K562 (cell line): ENCODE results near the gene SCN5A. TPM values are rescaled to one million over a fixed set of nuclear protein-coding genes. Genes with fewer than 3 reads are reported as not detected.

ENCODE experiments used
- ATAC-seq: fragments of 200-7000 bp; cut with Tn5 transposase; 3 replicates; pipeline ENCODE4 v1.9.1; 2020; ENCODE audit warnings: moderate library complexity
- BruUV-seq: library from RNA; stranded (reverse); fragments of 400-500 nt; replicated peaks from 2 replicates; lab custom pipeline; 2021; lab: Mats Ljungman, UMichigan
- CTCF ChIA-PET: fragments of 300-600 bp; formaldehyde crosslinking; extraction: SDS; loops from one replicate; lab custom pipeline; 2021; ENCODE audit warnings: low intra/inter-chr PET ratio; lab: Yijun Ruan, JAX
- POLR2A ChIA-PET: fragments of 300-600, 350-650 bp; sonication (Branson Sonifier 250); formaldehyde crosslinking; extraction: SDS; loops from one replicate; lab custom pipeline; 2021; ENCODE audit warnings: antibody characterized with exemption, inconsistent platforms; lab: Yijun Ruan, JAX
- DNase-seq, 4 experiments: peaks; one replicate each; pipeline versions ENCODE4 v3.0.0 to v3.0.0-alpha.2; 2011 to 2018; ENCODE audit warnings: low spot score in 3 of 4, mixed read lengths in 3 of 4; ENCODE audit errors: extremely low read depth in 1 of 4
- FAIRE-seq: peaks from 2 replicates; lab custom pipeline; 2011; peaks lifted over from hg19 to GRCh38; lab: Jason Lieb, UNC
- H2AFZ ChIP-seq: 2 replicates; pipeline ENCODE4 v1.6.0; 2011; ENCODE audit warnings: low read depth, low read length, control low read depth, inconsistent platforms
- H3K27ac ChIP-seq: fragments of 200-600 bp; 3 replicates; pipeline ENCODE4 v1.8.0; 2011; ENCODE audit warnings: low read depth, mild to moderate bottlenecking, control low read depth, inconsistent platforms, low read length, moderate library complexity, mixed read lengths; ENCODE audit errors: extremely low read depth
- H3K27me3 ChIP-seq, 2 experiments: fragments of 300-600 bp in 1 of 2; 2 replicates in 1 of 2; 3 replicates in 1 of 2; pipeline versions ENCODE4 v1.6.0 to v1.8.0; 2011; ENCODE audit warnings: inconsistent platforms in 2 of 2, low read length in 2 of 2, mild to moderate bottlenecking in 1 of 2, mixed read lengths in 1 of 2, moderate library complexity in 1 of 2; ENCODE audit not compliant: control insufficient read depth in 2 of 2, insufficient read depth in 2 of 2
- H3K36me3 ChIP-seq: fragments of 300-600 bp; 3 replicates; pipeline ENCODE4 v1.8.0; 2011; ENCODE audit warnings: mild to moderate bottlenecking, low read length, inconsistent platforms; ENCODE audit not compliant: control insufficient read depth, insufficient read depth
- H3K4me1 ChIP-seq, 2 experiments: fragments of 200-600 bp in 1 of 2; replicated peaks in 1 of 2; 2 replicates in 1 of 2; 3 replicates in 1 of 2; pipeline versions ENCODE4 v1.5.1 to v1.8.0; 2011; ENCODE audit warnings: inconsistent platforms in 2 of 2, low read length in 2 of 2, mild to moderate bottlenecking in 1 of 2, mixed read lengths in 1 of 2, moderate library complexity in 1 of 2; ENCODE audit not compliant: control insufficient read depth in 2 of 2, insufficient read depth in 2 of 2
- H3K4me2 ChIP-seq: 2 replicates; pipeline ENCODE4 v1.6.1; 2011; ENCODE audit warnings: low read length, control low read depth, inconsistent platforms, mixed read lengths; ENCODE audit not compliant: insufficient read depth
- H3K4me3 ChIP-seq: fragments of 200-600 bp; sonication (generic), shearing (Covaris generic); 2 replicates; pipeline ENCODE4 v1.5.1; 2016; ENCODE audit warnings: control low read depth, inconsistent platforms
- H3K79me2 ChIP-seq: fragments of 200-600 bp; 3 replicates; pipeline ENCODE4 v1.8.0; 2011; ENCODE audit warnings: low read length, inconsistent platforms; ENCODE audit not compliant: control insufficient read depth, insufficient read depth
- H3K9ac ChIP-seq, 2 experiments: 2 replicates each; pipeline versions ENCODE4 v1.6.0 to v1.6.1; 2011; ENCODE audit warnings: low read depth in 2 of 2, low read length in 2 of 2, control low read depth in 1 of 2, inconsistent platforms in 1 of 2, mild to moderate bottlenecking in 1 of 2, mixed read lengths in 1 of 2; ENCODE audit not compliant: insufficient read depth in 1 of 2
- H3K9me1 ChIP-seq: one replicate; pipeline ENCODE4 v1.6.0; 2011; ENCODE audit warnings: inconsistent platforms, mild to moderate bottlenecking, low read length, moderate library complexity; ENCODE audit not compliant: control insufficient read depth, insufficient read depth
- H3K9me3 ChIP-seq: replicated peaks from 2 replicates; pipeline ENCODE4 v1.5.1; 2011; ENCODE audit warnings: low read depth, low read length, inconsistent platforms; ENCODE audit not compliant: control insufficient read depth, insufficient read depth
- H4K20me1 ChIP-seq: replicated peaks from 2 replicates; pipeline ENCODE4 v1.6.1; 2011; ENCODE audit warnings: low read length, inconsistent platforms, mixed read lengths; ENCODE audit not compliant: control insufficient read depth, insufficient read depth
- BRD9 ChIP-seq: fragments of 450-650 bp; IDR thresholded peaks from 2 replicates; pipeline ENCODE4 v1.6.1; 2018; ENCODE audit warnings: low read depth; ENCODE audit not compliant: partially characterized antibody
- FOXP1 ChIP-seq: sonication (generic); formaldehyde crosslinking; IDR thresholded peaks from 2 replicates; pipeline ENCODE4 v1.8.0; 2022; ENCODE audit warnings: mild to moderate bottlenecking, missing genetic modification reagents
- GATA2 ChIP-seq: sonication (generic); formaldehyde crosslinking; IDR thresholded peaks from 2 replicates; pipeline ENCODE4 v1.4.0; 2020; ENCODE audit warnings: mild to moderate bottlenecking, missing genetic modification reagents
- MBD2 ChIP-seq: sonication (generic); IDR thresholded peaks from 2 replicates; pipeline ENCODE4 v1.6.1; 2016; ENCODE audit warnings: low read depth, borderline replicate concordance
- NFE2 ChIP-seq: IDR thresholded peaks from 2 replicates; pipeline ENCODE4 v1.6.1; 2014; ENCODE audit warnings: antibody characterized with exemption, low read depth
- ZFX ChIP-seq: sonication (generic); formaldehyde crosslinking; IDR thresholded peaks from 2 replicates; pipeline ENCODE4 v1.8.0; 2022; ENCODE audit warnings: mild to moderate bottlenecking, missing genetic modification reagents, moderate library complexity
- ZNF445 ChIP-seq: fragments of 250-450 bp; sonication (Bioruptor Pico); IDR thresholded peaks from 2 replicates; pipeline ENCODE4 v1.4.0; 2020; ENCODE audit warnings: low read depth, mild to moderate bottlenecking, moderate library complexity
- ZNF584 ChIP-seq: fragments of 200-800 bp; sonication (Bioruptor generic); IDR thresholded peaks from 2 replicates; pipeline ENCODE4 v1.6.1; 2016; ENCODE audit warnings: low read depth, mild to moderate bottlenecking, missing genetic modification characterization, missing compliant biosample characterization
- WGBS: fragments of 100-300 bp; shearing (Covaris generic); methylation state at CpG from one replicate; pipeline ENCODE4 v1.1.6; 2016; ENCODE audit warnings: low coverage, mixed read lengths; ENCODE audit not compliant: insufficient coverage; ENCODE audit errors: missing lambda C conversion rate; 5-methylcytosine and 5-hydroxymethylcytosine counted together
- in situ Hi-C: fragments of 300-500 bp; cut with MboI; formaldehyde crosslinking; loops from 4 replicates; pipeline ENCODE4 v1.15.0; 2018; ENCODE audit warnings: inconsistent platforms, mixed read lengths
- intact Hi-C: fragments of 100-400 bp; cut with micrococcal nuclease; formaldehyde crosslinking; loops from 2 replicates; pipeline ENCODE4 v1.14.2; 2022
- polyA plus RNA-seq, 8 experiments: library from polyadenylated mRNA; depleted of rRNA in 4 of 8; stranded (reverse) in 5 of 8; unstranded in 3 of 8; fragments of >200 nt; fragmentation: Nextera tagmentation in 2 of 8; fragmentation: Illumina TruSeq in 1 of 8; extraction: Ambion mirVana in 2 of 8; extraction: Trizol in 1 of 8; gene quantifications; 2 replicates each; pipeline versions ENCODE4 v1.2.1 to v1.2.3, GENCODE V29; 2011 to 2014; ENCODE audit warnings: inconsistent platforms in 1 of 8, missing spikeins in 1 of 8
- total RNA-seq, 7 experiments: library from RNA; depleted of rRNA in 6 of 7; stranded (reverse); fragments of >200 nt in 6 of 7; fragmentation: Illumina TruSeq in 2 of 7; extraction: Trizol in 2 of 7; gene quantifications; 2 replicates each; pipeline versions ENCODE4 v1.2.1 to v1.2.3, GENCODE V29; 2011 to 2021; ENCODE audit warnings: low replicate concordance in 1 of 7
- TF ChIP-seq, protein P1 (sequence below): fragments of 450-650 bp; formaldehyde crosslinking; IDR thresholded peaks from 2 replicates; pipeline ENCODE4 v1.4.0; 2022; ENCODE audit warnings: mild to moderate bottlenecking, moderate library complexity
- TF ChIP-seq, protein P2 (sequence below): fragments of 250-450 bp; sonication (Bioruptor Pico); IDR thresholded peaks from 2 replicates; pipeline ENCODE4 v1.4.0; 2020
- TF ChIP-seq, protein P3 (sequence below): sonication (generic); formaldehyde crosslinking; IDR thresholded peaks from 2 replicates; pipeline ENCODE4 v1.8.1; 2023; ENCODE audit warnings: mild to moderate bottlenecking, missing genetic modification reagents
- TF ChIP-seq, protein P4 (sequence below): fragments of 450-650 bp; IDR thresholded peaks from 2 replicates; pipeline ENCODE4 v1.7.1; 2018; ENCODE audit warnings: mild to moderate bottlenecking, low read depth; ENCODE audit not compliant: partially characterized antibody

SCN5A gene
- total and polyA plus RNA-seq, 9 of the 15 experiments (the other 6 are each of a cell fraction or from before 2014, with no cell fraction given) = 0.07 to 1.4 (median 0.21) TPM; not detected in 2

DNA sequence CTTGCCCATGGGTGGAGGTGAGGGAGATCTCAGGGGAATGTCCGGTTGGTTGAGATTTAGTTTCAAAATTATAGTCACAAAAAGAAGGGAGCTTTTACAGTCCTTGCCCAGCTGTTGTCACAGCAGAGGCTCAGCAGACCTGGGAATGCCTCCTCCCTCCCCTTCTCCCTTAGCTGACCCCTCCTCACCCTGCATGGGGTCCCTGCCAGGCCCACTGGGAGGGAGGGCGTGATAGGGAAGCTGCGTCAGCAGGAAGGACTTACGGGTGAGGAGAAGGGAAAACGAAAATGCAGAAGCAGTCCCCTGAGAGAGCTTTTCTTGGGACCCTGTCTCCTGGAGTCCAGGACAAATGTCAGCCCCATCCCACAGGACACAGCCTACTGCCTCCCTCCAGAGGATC is 18.9 kb downstream of the SCN5A start:
- CTCF ChIA-PET = no interaction called here
- TF ChIP-seq BRD9 (no peak), NFE2 (no peak), ZNF584 (no peak), MBD2 (no peak), ZNF445 (CRISPR knock-in tag) (no peak), GATA2 (no peak), ZFX (CRISPR knock-in tag) (no peak), FOXP1 (CRISPR knock-in tag) (no peak)
- TF ChIP-seq, protein P1, sequence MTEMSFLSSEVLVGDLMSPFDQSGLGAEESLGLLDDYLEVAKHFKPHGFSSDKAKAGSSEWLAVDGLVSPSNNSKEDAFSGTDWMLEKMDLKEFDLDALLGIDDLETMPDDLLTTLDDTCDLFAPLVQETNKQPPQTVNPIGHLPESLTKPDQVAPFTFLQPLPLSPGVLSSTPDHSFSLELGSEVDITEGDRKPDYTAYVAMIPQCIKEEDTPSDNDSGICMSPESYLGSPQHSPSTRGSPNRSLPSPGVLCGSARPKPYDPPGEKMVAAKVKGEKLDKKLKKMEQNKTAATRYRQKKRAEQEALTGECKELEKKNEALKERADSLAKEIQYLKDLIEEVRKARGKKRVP (CRISPR knock-in tag) = no peak
- TF ChIP-seq, protein P2, sequence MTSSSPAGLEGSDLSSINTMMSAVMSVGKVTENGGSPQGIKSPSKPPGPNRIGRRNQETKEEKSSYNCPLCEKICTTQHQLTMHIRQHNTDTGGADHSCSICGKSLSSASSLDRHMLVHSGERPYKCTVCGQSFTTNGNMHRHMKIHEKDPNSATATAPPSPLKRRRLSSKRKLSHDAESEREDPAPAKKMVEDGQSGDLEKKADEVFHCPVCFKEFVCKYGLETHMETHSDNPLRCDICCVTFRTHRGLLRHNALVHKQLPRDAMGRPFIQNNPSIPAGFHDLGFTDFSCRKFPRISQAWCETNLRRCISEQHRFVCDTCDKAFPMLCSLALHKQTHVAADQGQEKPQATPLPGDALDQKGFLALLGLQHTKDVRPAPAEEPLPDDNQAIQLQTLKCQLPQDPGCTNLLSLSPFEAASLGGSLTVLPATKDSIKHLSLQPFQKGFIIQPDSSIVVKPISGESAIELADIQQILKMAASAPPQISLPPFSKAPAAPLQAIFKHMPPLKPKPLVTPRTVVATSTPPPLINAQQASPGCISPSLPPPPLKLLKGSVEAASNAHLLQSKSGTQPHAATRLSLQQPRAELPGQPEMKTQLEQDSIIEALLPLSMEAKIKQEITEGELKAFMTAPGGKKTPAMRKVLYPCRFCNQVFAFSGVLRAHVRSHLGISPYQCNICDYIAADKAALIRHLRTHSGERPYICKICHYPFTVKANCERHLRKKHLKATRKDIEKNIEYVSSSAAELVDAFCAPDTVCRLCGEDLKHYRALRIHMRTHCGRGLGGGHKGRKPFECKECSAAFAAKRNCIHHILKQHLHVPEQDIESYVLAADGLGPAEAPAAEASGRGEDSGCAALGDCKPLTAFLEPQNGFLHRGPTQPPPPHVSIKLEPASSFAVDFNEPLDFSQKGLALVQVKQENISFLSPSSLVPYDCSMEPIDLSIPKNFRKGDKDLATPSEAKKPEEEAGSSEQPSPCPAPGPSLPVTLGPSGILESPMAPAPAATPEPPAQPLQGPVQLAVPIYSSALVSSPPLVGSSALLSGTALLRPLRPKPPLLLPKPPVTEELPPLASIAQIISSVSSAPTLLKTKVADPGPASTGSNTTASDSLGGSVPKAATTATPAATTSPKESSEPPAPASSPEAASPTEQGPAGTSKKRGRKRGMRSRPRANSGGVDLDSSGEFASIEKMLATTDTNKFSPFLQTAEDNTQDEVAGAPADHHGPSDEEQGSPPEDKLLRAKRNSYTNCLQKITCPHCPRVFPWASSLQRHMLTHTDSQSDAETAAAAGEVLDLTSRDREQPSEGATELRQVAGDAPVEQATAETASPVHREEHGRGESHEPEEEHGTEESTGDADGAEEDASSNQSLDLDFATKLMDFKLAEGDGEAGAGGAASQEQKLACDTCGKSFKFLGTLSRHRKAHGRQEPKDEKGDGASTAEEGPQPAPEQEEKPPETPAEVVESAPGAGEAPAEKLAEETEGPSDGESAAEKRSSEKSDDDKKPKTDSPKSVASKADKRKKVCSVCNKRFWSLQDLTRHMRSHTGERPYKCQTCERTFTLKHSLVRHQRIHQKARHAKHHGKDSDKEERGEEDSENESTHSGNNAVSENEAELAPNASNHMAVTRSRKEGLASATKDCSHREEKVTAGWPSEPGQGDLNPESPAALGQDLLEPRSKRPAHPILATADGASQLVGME (CRISPR knock-in tag) = no peak
- TF ChIP-seq, protein P3, sequence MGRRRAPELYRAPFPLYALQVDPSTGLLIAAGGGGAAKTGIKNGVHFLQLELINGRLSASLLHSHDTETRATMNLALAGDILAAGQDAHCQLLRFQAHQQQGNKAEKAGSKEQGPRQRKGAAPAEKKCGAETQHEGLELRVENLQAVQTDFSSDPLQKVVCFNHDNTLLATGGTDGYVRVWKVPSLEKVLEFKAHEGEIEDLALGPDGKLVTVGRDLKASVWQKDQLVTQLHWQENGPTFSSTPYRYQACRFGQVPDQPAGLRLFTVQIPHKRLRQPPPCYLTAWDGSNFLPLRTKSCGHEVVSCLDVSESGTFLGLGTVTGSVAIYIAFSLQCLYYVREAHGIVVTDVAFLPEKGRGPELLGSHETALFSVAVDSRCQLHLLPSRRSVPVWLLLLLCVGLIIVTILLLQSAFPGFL (CRISPR knock-in tag) = no peak
- TF ChIP-seq, protein P4, sequence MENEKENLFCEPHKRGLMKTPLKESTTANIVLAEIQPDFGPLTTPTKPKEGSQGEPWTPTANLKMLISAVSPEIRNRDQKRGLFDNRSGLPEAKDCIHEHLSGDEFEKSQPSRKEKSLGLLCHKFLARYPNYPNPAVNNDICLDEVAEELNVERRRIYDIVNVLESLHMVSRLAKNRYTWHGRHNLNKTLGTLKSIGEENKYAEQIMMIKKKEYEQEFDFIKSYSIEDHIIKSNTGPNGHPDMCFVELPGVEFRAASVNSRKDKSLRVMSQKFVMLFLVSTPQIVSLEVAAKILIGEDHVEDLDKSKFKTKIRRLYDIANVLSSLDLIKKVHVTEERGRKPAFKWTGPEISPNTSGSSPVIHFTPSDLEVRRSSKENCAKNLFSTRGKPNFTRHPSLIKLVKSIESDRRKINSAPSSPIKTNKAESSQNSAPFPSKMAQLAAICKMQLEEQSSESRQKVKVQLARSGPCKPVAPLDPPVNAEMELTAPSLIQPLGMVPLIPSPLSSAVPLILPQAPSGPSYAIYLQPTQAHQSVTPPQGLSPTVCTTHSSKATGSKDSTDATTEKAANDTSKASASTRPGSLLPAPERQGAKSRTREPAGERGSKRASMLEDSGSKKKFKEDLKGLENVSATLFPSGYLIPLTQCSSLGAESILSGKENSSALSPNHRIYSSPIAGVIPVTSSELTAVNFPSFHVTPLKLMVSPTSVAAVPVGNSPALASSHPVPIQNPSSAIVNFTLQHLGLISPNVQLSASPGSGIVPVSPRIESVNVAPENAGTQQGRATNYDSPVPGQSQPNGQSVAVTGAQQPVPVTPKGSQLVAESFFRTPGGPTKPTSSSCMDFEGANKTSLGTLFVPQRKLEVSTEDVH = no peak

More for the DNA sequence above, 18.9 kb downstream of the SCN5A start:
- ATAC-seq (no peak), FAIRE-seq (no peak), DNase-seq (no peak)
- H3K27me3 ChIP-seq = peaks cover 40 to 78% of the 10 kb centered on the region in 2 experiments
- no peak overlapping the region for H3K27ac ChIP-seq
- no peaks in the 10 kb centered on the region for H3K36me3 ChIP-seq
- H3K79me2 ChIP-seq = no peaks in the 10 kb centered on the region
- no peak overlapping the region for H3K4me3 ChIP-seq
- H3K4me1 ChIP-seq = no peaks in the 10 kb centered on the region
- no peak overlapping the region for H3K4me2 ChIP-seq
- peaks cover 3% of the 10 kb centered on the region for H3K9me1 ChIP-seq
- peaks cover 16% of the 10 kb centered on the region; the same call in 1 of the 2 replicates for H4K20me1 ChIP-seq
- in situ Hi-C loops = no loop called here
- WGBS = 2% methylated on average over 5 of the region's 5 CpGs
- H3K9ac ChIP-seq = peak overlapping the region in 1 of 2 experiments; percentile 29; a peak in 1 of 4 replicates
- intact Hi-C loops = no loop called here
- H2AFZ ChIP-seq = no peak overlapping the region
- no TSS peak for BruUV-seq
- no peaks in the 10 kb centered on the region for H3K9me3 ChIP-seq
- POLR2A ChIA-PET = interaction anchor here (0.5 to 1.1 kb wide), 4 partner anchors 25 to 492 kb away, joined by 3 read pairs; partner anchors contain the start of gene MYD88
